Measurements from ENCODE around the gene TAF10. TPM values are rescaled to one million over a fixed set of nuclear protein-coding genes. Genes with fewer than 3 reads are reported as not detected.

The TAF10 gene
- total and polyA plus RNA-seq, 2 of the 13 experiments (the other 11 are each of a cell fraction or from before 2014, with no cell fraction given): 71.3 to 134 TPM

DNA sequence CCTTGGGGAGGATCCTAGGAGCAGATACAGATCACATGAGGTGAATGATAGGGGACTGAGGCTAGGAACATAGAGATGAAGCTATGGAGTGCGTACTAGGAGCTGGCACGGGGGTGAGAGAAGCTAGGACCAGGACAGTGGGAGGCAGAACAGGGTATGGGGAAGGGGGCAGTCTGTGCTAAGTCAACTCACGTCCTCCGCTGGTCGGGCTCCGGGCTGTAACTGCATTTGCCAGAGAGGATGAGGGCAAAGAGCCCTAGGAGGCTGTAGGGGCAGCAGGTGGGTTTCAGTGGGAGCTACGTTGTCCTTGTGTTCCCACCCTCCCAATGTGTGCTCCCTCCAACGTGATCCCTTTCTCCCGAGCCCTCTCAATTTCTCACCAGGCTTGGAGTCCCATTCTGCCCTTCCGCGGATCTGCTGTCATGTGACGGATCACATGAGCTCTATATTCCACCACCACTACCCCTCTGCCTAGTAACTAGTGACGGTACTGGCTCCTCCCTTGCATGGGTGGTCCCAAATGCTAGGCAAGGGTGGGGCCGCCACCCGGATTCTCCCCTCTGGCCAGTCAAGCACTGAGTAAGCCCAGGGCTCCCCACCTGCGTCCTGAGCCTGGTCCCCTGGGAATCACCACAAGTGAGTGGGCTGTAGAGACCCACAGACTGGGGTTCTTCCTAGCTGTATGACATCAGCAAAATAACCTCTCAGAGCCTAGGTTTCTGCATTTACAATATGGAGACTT is 7.2 kb upstream of the TAF10 start, which contains the start of gene TPP1 (continued):
- 0 out of 2 replicates have a peak, but pooled peaks have one; percentile 32 for TF ChIP-seq MIXL1 (CRISPR knock-in tag; IDR thresholded peaks at IDR 0.05)
- no peak for TF ChIP-seq ZNF556 (CRISPR knock-in tag; IDR thresholded peaks at IDR 0.05; ENCODE audit: borderline replicate concordance)
- no peak for TF ChIP-seq MTA3 (CRISPR knock-in tag; IDR thresholded peaks at IDR 0.05)
- TF ChIP-seq, protein P1, sequence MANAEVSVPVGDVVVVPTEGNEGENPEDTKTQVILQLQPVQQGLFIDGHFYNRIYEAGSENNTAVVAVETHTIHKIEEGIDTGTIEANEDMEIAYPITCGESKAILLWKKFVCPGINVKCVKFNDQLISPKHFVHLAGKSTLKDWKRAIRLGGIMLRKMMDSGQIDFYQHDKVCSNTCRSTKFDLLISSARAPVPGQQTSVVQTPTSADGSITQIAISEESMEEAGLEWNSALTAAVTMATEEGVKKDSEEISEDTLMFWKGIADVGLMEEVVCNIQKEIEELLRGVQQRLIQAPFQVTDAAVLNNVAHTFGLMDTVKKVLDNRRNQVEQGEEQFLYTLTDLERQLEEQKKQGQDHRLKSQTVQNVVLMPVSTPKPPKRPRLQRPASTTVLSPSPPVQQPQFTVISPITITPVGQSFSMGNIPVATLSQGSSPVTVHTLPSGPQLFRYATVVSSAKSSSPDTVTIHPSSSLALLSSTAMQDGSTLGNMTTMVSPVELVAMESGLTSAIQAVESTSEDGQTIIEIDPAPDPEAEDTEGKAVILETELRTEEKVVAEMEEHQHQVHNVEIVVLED (CRISPR knock-in tag; IDR thresholded peaks at IDR 0.05; ENCODE audit: borderline replicate concordance): 0 out of 2 replicates have a peak, but pooled peaks have one; percentile 13
- no peak for TF ChIP-seq ZNF441 (CRISPR knock-in tag; IDR thresholded peaks at IDR 0.05; ENCODE audit: borderline replicate concordance)
- TF ChIP-seq ZNF788 (CRISPR knock-in tag; IDR thresholded peaks at IDR 0.05; ENCODE audit: borderline replicate concordance): peak; percentile 40; the same call in 1 of the 2 replicates
- TF ChIP-seq, protein P2, sequence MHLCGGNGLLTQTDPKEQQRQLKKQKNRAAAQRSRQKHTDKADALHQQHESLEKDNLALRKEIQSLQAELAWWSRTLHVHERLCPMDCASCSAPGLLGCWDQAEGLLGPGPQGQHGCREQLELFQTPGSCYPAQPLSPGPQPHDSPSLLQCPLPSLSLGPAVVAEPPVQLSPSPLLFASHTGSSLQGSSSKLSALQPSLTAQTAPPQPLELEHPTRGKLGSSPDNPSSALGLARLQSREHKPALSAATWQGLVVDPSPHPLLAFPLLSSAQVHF (CRISPR knock-in tag; IDR thresholded peaks at IDR 0.05): no peak
- TF ChIP-seq JUND (CRISPR knock-in tag; IDR thresholded peaks at IDR 0.05): no peak
- TF ChIP-seq ZNF792 (CRISPR knock-in tag; IDR thresholded peaks at IDR 0.05): no peak
- TF ChIP-seq TMF1 (CRISPR knock-in tag; IDR thresholded peaks at IDR 0.05; ENCODE audit: low read depth): no peak
- TF ChIP-seq WIZ (CRISPR knock-in tag; IDR thresholded peaks at IDR 0.05): no peak
- TF ChIP-seq, protein P3, sequence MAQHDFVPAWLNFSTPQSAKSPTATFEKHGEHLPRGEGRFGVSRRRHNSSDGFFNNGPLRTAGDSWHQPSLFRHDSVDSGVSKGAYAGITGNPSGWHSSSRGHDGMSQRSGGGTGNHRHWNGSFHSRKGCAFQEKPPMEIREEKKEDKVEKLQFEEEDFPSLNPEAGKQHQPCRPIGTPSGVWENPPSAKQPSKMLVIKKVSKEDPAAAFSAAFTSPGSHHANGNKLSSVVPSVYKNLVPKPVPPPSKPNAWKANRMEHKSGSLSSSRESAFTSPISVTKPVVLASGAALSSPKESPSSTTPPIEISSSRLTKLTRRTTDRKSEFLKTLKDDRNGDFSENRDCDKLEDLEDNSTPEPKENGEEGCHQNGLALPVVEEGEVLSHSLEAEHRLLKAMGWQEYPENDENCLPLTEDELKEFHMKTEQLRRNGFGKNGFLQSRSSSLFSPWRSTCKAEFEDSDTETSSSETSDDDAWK (CRISPR knock-in tag; IDR thresholded peaks at IDR 0.05): no peak
- TF ChIP-seq, protein P4, sequence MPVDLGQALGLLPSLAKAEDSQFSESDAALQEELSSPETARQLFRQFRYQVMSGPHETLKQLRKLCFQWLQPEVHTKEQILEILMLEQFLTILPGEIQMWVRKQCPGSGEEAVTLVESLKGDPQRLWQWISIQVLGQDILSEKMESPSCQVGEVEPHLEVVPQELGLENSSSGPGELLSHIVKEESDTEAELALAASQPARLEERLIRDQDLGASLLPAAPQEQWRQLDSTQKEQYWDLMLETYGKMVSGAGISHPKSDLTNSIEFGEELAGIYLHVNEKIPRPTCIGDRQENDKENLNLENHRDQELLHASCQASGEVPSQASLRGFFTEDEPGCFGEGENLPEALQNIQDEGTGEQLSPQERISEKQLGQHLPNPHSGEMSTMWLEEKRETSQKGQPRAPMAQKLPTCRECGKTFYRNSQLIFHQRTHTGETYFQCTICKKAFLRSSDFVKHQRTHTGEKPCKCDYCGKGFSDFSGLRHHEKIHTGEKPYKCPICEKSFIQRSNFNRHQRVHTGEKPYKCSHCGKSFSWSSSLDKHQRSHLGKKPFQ (CRISPR knock-in tag; IDR thresholded peaks at IDR 0.05; ENCODE audit: insufficient replicate concordance): no peak
- TF ChIP-seq SMAD9 (CRISPR knock-in tag; IDR thresholded peaks at IDR 0.05): no peak
- TF ChIP-seq, protein P5, sequence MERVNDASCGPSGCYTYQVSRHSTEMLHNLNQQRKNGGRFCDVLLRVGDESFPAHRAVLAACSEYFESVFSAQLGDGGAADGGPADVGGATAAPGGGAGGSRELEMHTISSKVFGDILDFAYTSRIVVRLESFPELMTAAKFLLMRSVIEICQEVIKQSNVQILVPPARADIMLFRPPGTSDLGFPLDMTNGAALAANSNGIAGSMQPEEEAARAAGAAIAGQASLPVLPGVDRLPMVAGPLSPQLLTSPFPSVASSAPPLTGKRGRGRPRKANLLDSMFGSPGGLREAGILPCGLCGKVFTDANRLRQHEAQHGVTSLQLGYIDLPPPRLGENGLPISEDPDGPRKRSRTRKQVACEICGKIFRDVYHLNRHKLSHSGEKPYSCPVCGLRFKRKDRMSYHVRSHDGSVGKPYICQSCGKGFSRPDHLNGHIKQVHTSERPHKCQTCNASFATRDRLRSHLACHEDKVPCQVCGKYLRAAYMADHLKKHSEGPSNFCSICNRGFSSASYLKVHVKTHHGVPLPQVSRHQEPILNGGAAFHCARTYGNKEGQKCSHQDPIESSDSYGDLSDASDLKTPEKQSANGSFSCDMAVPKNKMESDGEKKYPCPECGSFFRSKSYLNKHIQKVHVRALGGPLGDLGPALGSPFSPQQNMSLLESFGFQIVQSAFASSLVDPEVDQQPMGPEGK (CRISPR knock-in tag; IDR thresholded peaks at IDR 0.05): peak; percentile 83
- TF ChIP-seq NCOA5 (CRISPR knock-in tag; IDR thresholded peaks at IDR 0.05): no peak
- TF ChIP-seq, protein P6, sequence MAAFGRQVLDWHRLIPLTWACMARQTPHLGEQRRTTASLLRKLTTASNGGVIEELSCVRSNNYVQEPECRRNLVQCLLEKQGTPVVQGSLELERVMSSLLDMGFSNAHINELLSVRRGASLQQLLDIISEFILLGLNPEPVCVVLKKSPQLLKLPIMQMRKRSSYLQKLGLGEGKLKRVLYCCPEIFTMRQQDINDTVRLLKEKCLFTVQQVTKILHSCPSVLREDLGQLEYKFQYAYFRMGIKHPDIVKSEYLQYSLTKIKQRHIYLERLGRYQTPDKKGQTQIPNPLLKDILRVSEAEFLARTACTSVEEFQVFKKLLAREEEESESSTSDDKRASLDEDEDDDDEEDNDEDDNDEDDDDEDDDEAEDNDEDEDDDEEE (CRISPR knock-in tag; IDR thresholded peaks at IDR 0.05): no peak
- TF ChIP-seq, protein P7, sequence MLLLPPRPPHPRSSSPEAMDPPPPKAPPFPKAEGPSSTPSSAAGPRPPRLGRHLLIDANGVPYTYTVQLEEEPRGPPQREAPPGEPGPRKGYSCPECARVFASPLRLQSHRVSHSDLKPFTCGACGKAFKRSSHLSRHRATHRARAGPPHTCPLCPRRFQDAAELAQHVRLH (CRISPR knock-in tag; IDR thresholded peaks at IDR 0.05; ENCODE audit: borderline replicate concordance, low read depth): no peak; the same call in 1 of the 2 replicates
- TF ChIP-seq SSRP1 (CRISPR knock-in tag; IDR thresholded peaks at IDR 0.05): no peak
- no peak; the same call in 1 of the 2 replicates for TF ChIP-seq MYC (CRISPR knock-in tag; IDR thresholded peaks at IDR 0.05; ENCODE audit: borderline replicate concordance)
- TF ChIP-seq, protein P8, sequence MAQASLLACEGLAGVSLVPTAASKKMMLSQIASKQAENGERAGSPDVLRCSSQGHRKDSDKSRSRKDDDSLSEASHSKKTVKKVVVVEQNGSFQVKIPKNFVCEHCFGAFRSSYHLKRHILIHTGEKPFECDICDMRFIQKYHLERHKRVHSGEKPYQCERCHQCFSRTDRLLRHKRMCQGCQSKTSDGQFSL (CRISPR knock-in tag; IDR thresholded peaks at IDR 0.05): no peak

Data from HepG2 (cell line).